T-cell (primary cell): Measurements from ENCODE around the gene P4HTM. TPM values are rescaled to one million over a fixed set of nuclear protein-coding genes. Genes with fewer than 3 reads are reported as not detected.

ENCODE experiments used
- ATAC-seq, 4 experiments: fragments of 200-7000 bp in 3 of 4; fragments of 150-1000 bp in 1 of 4; cut with Tn5 transposase; replicated peaks in 1 of 4; 1 replicate in 3 of 4; 2 replicates in 1 of 4; pipeline ENCODE4 v1.10.0; 2021; ENCODE audit warnings: moderate library complexity in 3 of 4, mild to moderate bottlenecking in 2 of 4, moderate number of reproducible peaks in 1 of 4
- CTCF ChIA-PET, 2 donors: fragments of 300-600 bp; sonication (Branson Sonifier 250); formaldehyde crosslinking; loops; one replicate each; lab custom pipeline; 2022; ENCODE audit warnings: antibody characterized with exemption in 2 of 2; lab: Charles Lee
- POLR2A ChIA-PET, 2 donors: fragments of 300-600 bp; sonication (Branson Sonifier 250); formaldehyde crosslinking; loops; one replicate each; lab custom pipeline; 2022; ENCODE audit warnings: antibody characterized with exemption in 2 of 2; lab: Charles Lee
- DNase-seq, 35 experiments: peaks; one replicate each; pipeline versions ENCODE4 v3.0.0 to v3.0.0-alpha.2; 2013 to 2023
- H3K27ac ChIP-seq: one replicate; pipeline ENCODE4 v1.5.1; 2013; ENCODE audit warnings: low read length
- H3K27me3 ChIP-seq, 2 experiments: replicated peaks in 1 of 2; 1 replicate in 1 of 2; 2 replicates in 1 of 2; pipeline versions ENCODE4 v1.6.1 to v1.7.0; 2013; ENCODE audit warnings: low read length in 1 of 2, mixed read lengths in 1 of 2; ENCODE audit not compliant: control insufficient read depth in 2 of 2, insufficient read depth in 2 of 2; ENCODE audit errors: extremely low read depth in 1 of 2
- H3K36me3 ChIP-seq, 2 donors: 1 replicate in 1 of 2; 2 replicates in 1 of 2; pipeline versions ENCODE4 v1.6.1 to v1.7.0; 2013; ENCODE audit warnings: low read length in 1 of 2; ENCODE audit not compliant: control insufficient read depth in 2 of 2, insufficient read depth in 1 of 2; ENCODE audit errors: extremely low read depth in 1 of 2
- H3K4me1 ChIP-seq, 2 experiments: 1 replicate in 1 of 2; 2 replicates in 1 of 2; pipeline versions ENCODE4 v1.6.1 to v1.7.0; 2013; ENCODE audit warnings: low read length in 2 of 2, mixed read lengths in 1 of 2; ENCODE audit not compliant: insufficient read depth in 2 of 2, control insufficient read depth in 1 of 2; ENCODE audit errors: extremely low read depth in 1 of 2
- H3K4me3 ChIP-seq, 2 donors: 1 replicate in 1 of 2; 2 replicates in 1 of 2; pipeline versions ENCODE4 v1.5.1 to v1.7.0; 2013; ENCODE audit warnings: mild to moderate bottlenecking in 2 of 2, low read length in 1 of 2, moderate library complexity in 1 of 2; ENCODE audit not compliant: control insufficient read depth in 1 of 2; ENCODE audit errors: extremely low read depth in 1 of 2
- H3K9me3 ChIP-seq: 2 replicates; pipeline ENCODE4 v1.7.0; 2013
- H3K27ac Mint-ChIP-seq, 2 donors: one replicate each; pipeline ENCODE4 v1.8.0; 2020 to 2021; ENCODE audit warnings: mild to moderate bottlenecking in 2 of 2, mixed read lengths in 2 of 2
- H3K27me3 Mint-ChIP-seq, 2 donors: one replicate each; pipeline ENCODE4 v1.8.0; 2021 to 2022; ENCODE audit warnings: mixed read lengths in 2 of 2
- H3K36me3 Mint-ChIP-seq: one replicate; pipeline ENCODE4 v1.8.0; 2021; ENCODE audit warnings: mixed read lengths
- H3K4me1 Mint-ChIP-seq, 3 donors: one replicate each; pipeline ENCODE4 v1.8.0; 2020 to 2022; ENCODE audit warnings: mixed read lengths in 3 of 3, mild to moderate bottlenecking in 1 of 3
- H3K4me3 Mint-ChIP-seq, 3 donors: one replicate each; pipeline ENCODE4 v1.8.0; 2020 to 2022; ENCODE audit warnings: mild to moderate bottlenecking in 3 of 3, mixed read lengths in 3 of 3, moderate library complexity in 3 of 3
- H3K9me3 Mint-ChIP-seq, 3 donors: one replicate each; pipeline ENCODE4 v1.8.0; 2020 to 2022; ENCODE audit warnings: mixed read lengths in 3 of 3
- WGBS: methylation state at CpG from one replicate; pipeline ENCODE4 v1.1.5; 2013; ENCODE audit warnings: missing lambda C conversion rate; ENCODE audit not compliant: insufficient coverage; 5-methylcytosine and 5-hydroxymethylcytosine counted together
- total RNA-seq, 35 experiments: library from RNA in 6 of 35; stranded (reverse) in 6 of 35; fragments of 120-200 nt in 1 of 35; gene quantifications; one replicate each; pipeline versions ENCODE4 v1.2.1 to v1.2.4 and lab custom pipeline; 2013 to 2026

Gene P4HTM
- total RNA-seq, 5 donors from 2014 or later (not counting 1 experiment from before 2014, with no cell fraction given), result 40.4 to 79.0 (median 73.6) TPM

DNA sequence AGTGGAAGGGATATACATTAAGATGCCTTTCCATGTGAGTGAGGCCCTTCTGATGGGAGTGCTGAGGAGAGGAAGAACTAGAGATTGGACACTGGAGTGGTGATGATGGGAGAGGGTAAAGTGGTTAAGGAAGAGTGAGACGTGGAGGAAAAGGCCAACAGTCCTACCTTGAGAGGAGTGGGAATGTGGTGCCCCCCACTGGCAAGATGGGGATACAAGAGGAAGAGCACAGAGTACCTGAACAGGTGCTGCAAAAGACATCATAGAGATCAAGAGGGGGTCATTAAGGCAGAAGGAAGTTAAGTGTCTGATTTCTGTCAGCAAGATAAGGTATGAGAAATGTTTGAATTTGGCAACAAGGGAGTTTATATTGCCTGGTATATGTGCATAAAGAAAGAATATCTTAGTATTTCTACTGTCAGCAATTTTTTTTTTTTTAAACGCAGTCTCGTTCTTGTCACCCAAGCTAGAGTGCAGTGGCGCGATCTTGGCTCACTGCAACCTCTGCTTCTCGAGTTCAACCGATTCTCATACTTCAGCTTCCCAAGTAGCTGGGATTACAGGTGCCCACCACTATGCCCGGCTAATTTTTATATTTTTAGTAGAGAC, 37.4 kb upstream of the P4HTM start:
- no peaks in the 10 kb centered on the region for H3K9me3 ChIP-seq
- Mint-ChIP-seq H3K9me3 (no peaks in the 10 kb centered on the region), H3K27ac (peak overlapping the region in 1 of 2 donors; percentile 23), H3K4me3 (no peak overlapping the region), H3K27me3 (no peaks in the 10 kb centered on the region), H3K36me3 (peaks cover 17% of the 10 kb centered on the region), H3K4me1 (peaks cover 21 to 24% (median 23%) of the 10 kb centered on the region in 3 donors)
- H3K36me3 ChIP-seq, result peaks cover 5 to 16% of the 10 kb centered on the region in 2 donors
- 100% methylated on average over 1 of the region's 8 CpGs for WGBS
- peak; percentile 69 to 79 (median 75) for ATAC-seq
- no peaks in the 10 kb centered on the region for H3K27me3 ChIP-seq
- CTCF ChIA-PET, result interaction anchor here in 1 of 2 donors (1.0 kb wide), 2 partner anchors 215 to 237 kb away, joined by 3 to 4 read pairs; no protein-coding TSS in a partner anchor
- no peaks in the 10 kb centered on the region for H3K4me1 ChIP-seq
- no peak overlapping the region for H3K27ac ChIP-seq
- POLR2A ChIA-PET, result no interaction called here
- DNase-seq, result peak in 34 of 35 experiments; percentile 10 to 72 (median 42)
- no peak overlapping the region for H3K4me3 ChIP-seq

DNA sequence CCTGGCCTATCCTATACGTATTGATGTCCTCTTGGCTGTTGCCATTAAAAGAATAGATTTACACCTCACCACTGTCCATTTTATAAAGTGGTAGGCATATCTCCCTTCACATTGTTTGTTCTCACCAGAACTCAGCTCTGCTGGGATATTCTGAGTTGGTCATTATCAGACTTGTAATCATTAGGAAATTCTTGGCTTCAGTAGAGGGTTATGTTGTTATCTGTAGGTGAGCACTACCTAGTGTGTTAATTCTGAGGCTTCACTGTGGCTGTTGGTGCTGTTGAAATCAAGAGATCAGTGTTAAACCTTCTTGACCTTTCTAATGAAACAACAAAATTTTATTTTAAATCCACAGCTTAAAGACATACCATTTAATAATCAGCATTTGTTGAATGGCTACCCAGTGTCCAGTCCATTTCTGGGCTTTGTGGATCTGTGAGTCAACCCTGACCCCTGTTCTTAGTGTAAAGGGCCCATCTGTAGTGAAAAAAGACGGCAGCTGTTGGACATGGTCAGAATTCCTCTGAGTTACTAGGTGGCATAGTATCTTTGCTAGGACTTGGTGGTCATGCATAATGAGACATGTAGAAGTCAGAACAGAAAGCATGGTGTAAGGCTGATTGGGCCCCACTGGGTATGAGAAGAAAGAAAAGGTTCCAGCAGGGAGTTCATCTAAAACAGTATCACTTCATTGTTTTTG, 32.9 kb upstream of the P4HTM start:
- Mint-ChIP-seq H3K27me3 (no peaks in the 10 kb centered on the region), H3K9me3 (no peaks in the 10 kb centered on the region), H3K4me3 (no peak overlapping the region), H3K36me3 (peaks cover 31% of the 10 kb centered on the region), H3K27ac (no peak overlapping the region), H3K4me1 (peaks cover 6 to 12% (median 10%) of the 10 kb centered on the region in 3 donors)
- Histone ChIP-seq H3K27ac (no peak overlapping the region), H3K36me3 (peaks cover 5 to 30% of the 10 kb centered on the region in 2 donors), H3K27me3 (no peaks in the 10 kb centered on the region), H3K4me1 (no peaks in the 10 kb centered on the region), H3K4me3 (no peak overlapping the region), H3K9me3 (no peaks in the 10 kb centered on the region)
- 100% methylated on average over 1 of the region's 2 CpGs for WGBS
- ChIA-PET CTCF (interaction anchor here in 1 of 2 donors (1.0 kb wide), 1 partner anchor 31 kb away, joined by 3 read pairs; no protein-coding TSS in a partner anchor), POLR2A (interaction anchor here in 1 of 2 donors (0.5 kb wide), 1 partner anchor 201 kb away, joined by 3 read pairs; no protein-coding TSS in a partner anchor)
- DNase-seq, result no peak
- no peak for ATAC-seq

DNA sequence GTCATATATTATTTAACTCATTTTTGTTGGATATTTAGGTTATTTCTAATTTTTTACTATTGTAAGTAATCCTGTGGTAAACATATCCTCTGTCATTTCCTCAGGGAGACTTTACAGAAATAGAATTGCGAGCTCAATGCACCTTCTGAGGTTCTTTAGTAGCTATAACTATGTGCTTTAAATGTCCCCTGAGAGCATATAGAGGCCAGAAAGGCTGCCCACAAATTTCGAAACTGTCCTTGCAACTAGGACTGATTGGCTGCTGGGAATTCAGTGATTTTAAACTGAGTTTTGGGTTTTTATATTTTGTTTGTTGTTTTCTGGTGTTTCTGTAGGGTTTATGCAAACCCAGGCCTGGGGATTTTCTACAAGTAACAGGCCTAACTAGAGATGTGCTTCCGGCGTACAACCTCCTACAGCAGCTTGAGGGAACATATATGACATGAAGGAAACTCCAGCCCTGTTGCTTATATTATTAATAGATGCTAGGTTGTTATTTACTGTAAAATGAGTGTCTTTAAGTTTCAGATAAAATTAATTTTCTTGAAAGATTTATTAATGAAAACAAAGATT, 29.1 kb upstream of the P4HTM start:
- H3K36me3 ChIP-seq, result peaks cover 12 to 33% of the 10 kb centered on the region in 2 donors
- no peak for ATAC-seq

DNA sequence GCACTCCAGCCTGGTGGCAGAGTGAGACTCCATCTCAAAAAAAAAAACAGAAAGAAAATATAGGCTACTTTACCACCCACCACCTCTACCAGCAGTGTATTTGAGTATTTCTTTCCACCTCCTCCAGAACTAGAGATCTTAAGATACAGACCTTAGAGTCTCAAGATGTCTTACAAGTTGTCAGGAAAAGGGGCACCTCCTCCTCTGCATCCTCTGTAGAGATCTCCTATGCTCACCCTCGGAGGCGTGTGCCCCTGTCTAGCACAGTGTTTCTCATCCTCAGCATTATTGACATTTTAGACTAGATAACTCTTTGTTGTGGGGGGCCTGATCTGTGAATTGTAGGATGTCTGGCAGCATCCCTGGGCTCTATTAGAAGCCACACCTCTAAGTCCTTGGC, 27.7 kb upstream of the P4HTM start:
- CTCF ChIA-PET, result no interaction called here
- no peaks in the 10 kb centered on the region for H3K27me3 Mint-ChIP-seq
- H3K4me3 Mint-ChIP-seq, result no peak overlapping the region
- H3K4me1 Mint-ChIP-seq, result peaks cover 7 to 17% (median 8%) of the 10 kb centered on the region in 3 donors
- H3K4me1 ChIP-seq, result peaks cover 0 to 5% of the 10 kb centered on the region in 2 experiments
- POLR2A ChIA-PET, result no interaction called here
- H3K4me3 ChIP-seq, result no peak overlapping the region
- peak overlapping the region in 1 of 2 donors; percentile 13 for H3K27ac Mint-ChIP-seq
- H3K36me3 ChIP-seq, result peaks cover 17 to 39% of the 10 kb centered on the region in 2 donors
- no peaks in the 10 kb centered on the region for H3K9me3 ChIP-seq
- peaks cover 46% of the 10 kb centered on the region for H3K36me3 Mint-ChIP-seq
- no peak for ATAC-seq
- no peak overlapping the region for H3K27ac ChIP-seq
- DNase-seq, result no peak
- WGBS, result no CpG with 5 or more reads among the region's 2 CpGs
- H3K9me3 Mint-ChIP-seq, result no peaks in the 10 kb centered on the region
- no peaks in the 10 kb centered on the region for H3K27me3 ChIP-seq

More for the DNA sequence above, 29.1 kb upstream of the P4HTM start:
- ChIA-PET POLR2A (no interaction called here), CTCF (no interaction called here)
- Histone ChIP-seq H3K9me3 (no peaks in the 10 kb centered on the region), H3K27ac (no peak overlapping the region), H3K27me3 (no peaks in the 10 kb centered on the region), H3K4me3 (no peak overlapping the region), H3K4me1 (no peaks in the 10 kb centered on the region)
- WGBS, result 94% methylated on average over 2 of the region's 4 CpGs
- Mint-ChIP-seq H3K4me3 (no peak overlapping the region), H3K9me3 (no peaks in the 10 kb centered on the region), H3K36me3 (peaks cover 38% of the 10 kb centered on the region), H3K27me3 (no peaks in the 10 kb centered on the region), H3K4me1 (peaks cover 3 to 7% (median 5%) of the 10 kb centered on the region in 3 donors), H3K27ac (peak overlapping the region in 1 of 2 donors; percentile 16)
- no peak for DNase-seq

DNA sequence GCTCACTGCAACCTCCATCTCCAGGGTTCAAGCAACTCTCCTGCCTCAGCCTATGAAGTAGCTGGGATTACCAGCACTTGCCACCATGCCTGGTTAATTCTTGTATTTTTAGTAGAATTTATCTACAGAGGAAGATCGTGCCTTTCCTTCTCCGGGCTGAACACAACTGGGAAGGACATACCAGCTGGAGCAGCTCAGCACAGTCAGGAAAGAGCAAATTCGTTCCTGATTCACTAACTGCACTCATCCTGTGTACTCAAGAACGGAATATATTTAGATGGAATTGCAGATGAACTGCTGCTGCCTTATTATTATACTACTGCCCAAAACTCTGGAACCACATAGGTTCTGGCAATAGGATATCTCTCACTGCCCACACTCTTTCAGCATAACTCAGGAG, 27.1 kb upstream of the P4HTM start:
- H3K36me3 Mint-ChIP-seq, result peaks cover 42% of the 10 kb centered on the region
- H3K27ac ChIP-seq, result no peak overlapping the region
- peaks cover 7 to 17% (median 9%) of the 10 kb centered on the region in 3 donors for H3K4me1 Mint-ChIP-seq
- H3K27me3 ChIP-seq, result no peaks in the 10 kb centered on the region
- H3K9me3 ChIP-seq, result no peaks in the 10 kb centered on the region
- H3K4me1 ChIP-seq, result peaks cover 0 to 5% of the 10 kb centered on the region in 2 experiments
- no peak overlapping the region for H3K4me3 Mint-ChIP-seq
- H3K9me3 Mint-ChIP-seq, result no peaks in the 10 kb centered on the region
- no peaks in the 10 kb centered on the region for H3K27me3 Mint-ChIP-seq
- H3K27ac Mint-ChIP-seq, result peak overlapping the region in 1 of 2 donors; percentile 13
- POLR2A ChIA-PET, result no interaction called here
- no peak for ATAC-seq
- no peak overlapping the region for H3K4me3 ChIP-seq
- 90% methylated on average over 2 of the region's 4 CpGs for WGBS
- DNase-seq, result no peak
- CTCF ChIA-PET, result no interaction called here
- peaks cover 17 to 35% of the 10 kb centered on the region in 2 donors for H3K36me3 ChIP-seq

DNA sequence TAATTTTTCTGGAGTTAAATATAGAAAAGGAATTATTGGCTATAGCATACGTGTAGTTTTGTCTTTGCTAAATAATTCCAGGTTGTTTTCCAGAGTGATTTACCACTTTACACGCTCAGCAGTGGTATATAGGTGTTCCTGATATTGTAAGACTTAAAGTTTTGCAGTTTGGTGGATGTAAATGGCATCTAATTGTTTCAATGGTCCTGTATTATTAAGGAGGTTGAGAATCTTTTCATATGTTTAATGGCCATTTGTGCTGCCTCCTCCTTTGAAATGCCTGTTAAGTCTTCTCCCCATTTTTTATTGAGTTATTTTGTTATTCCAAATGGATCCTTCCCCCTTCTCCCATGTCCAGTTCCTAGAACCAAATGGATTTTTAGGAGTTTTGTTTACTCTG, 26.4 kb upstream of the P4HTM start:
- H3K27ac Mint-ChIP-seq, result no peak overlapping the region
- CTCF ChIA-PET, result no interaction called here
- Histone ChIP-seq H3K9me3 (no peaks in the 10 kb centered on the region), H3K36me3 (peaks cover 17 to 35% of the 10 kb centered on the region in 2 donors), H3K27me3 (no peaks in the 10 kb centered on the region), H3K4me1 (peaks cover 0 to 5% of the 10 kb centered on the region in 2 experiments), H3K4me3 (no peak overlapping the region), H3K27ac (no peak overlapping the region)
- peaks cover 43% of the 10 kb centered on the region for H3K36me3 Mint-ChIP-seq
- H3K9me3 Mint-ChIP-seq, result no peaks in the 10 kb centered on the region
- ATAC-seq, result no peak
- H3K4me1 Mint-ChIP-seq, result peaks cover 7 to 17% (median 9%) of the 10 kb centered on the region in 3 donors
- no peak for DNase-seq
- no peaks in the 10 kb centered on the region for H3K27me3 Mint-ChIP-seq
- POLR2A ChIA-PET, result no interaction called here
- no peak overlapping the region for H3K4me3 Mint-ChIP-seq
- 92% methylated on average over 2 of the region's 2 CpGs for WGBS
